HL-60 (cell line): Measurements from ENCODE around the gene CCDC87.

Source experiments
- DNase-seq, 2 experiments: peaks; one replicate each; pipeline ENCODE4 v3.0.0-alpha.2; 2010 to 2020; ENCODE audit warnings: low read depth in 1 of 2, low spot score in 1 of 2
- H3K27ac ChIP-seq: fragments of 250-450 bp; sonication (Bioruptor Pico); replicated peaks from 2 replicates; pipeline ENCODE4 v1.5.1; 2020; ENCODE audit warnings: mild to moderate bottlenecking, moderate library complexity
- H3K27me3 ChIP-seq: fragments of 250-450 bp; sonication (Bioruptor Pico); 2 replicates; pipeline ENCODE4 v1.5.1; 2021; ENCODE audit warnings: mild to moderate bottlenecking, moderate library complexity; ENCODE audit not compliant: insufficient read depth, poor library complexity, severe bottlenecking
- H3K4me3 ChIP-seq: replicated peaks from 2 replicates; pipeline ENCODE4 v1.5.1; 2011; ENCODE audit warnings: mild to moderate bottlenecking, control low read depth, low read length; ENCODE audit not compliant: insufficient read depth
- CTCF ChIP-seq: IDR thresholded peaks from one replicate; pipeline ENCODE4 v1.5.1; 2011; ENCODE audit warnings: low read length, control low read depth, inconsistent platforms; ENCODE audit not compliant: insufficient read depth
- GABPA ChIP-seq: IDR thresholded peaks from 2 replicates; pipeline ENCODE4 v1.6.1; 2012; ENCODE audit warnings: low read depth
- POLR2AphosphoS5 ChIP-seq: IDR thresholded peaks from 2 replicates; pipeline ENCODE4 v1.6.1; 2012; ENCODE audit warnings: low read depth
- REST ChIP-seq: IDR thresholded peaks from 2 replicates; pipeline ENCODE4 v1.6.1; 2012; ENCODE audit warnings: low read depth; ENCODE audit not compliant: insufficient replicate concordance
- SPI1 ChIP-seq: IDR thresholded peaks from 2 replicates; pipeline ENCODE4 v1.6.1; 2012; ENCODE audit warnings: low read depth, mild to moderate bottlenecking, borderline replicate concordance

The CCDC87 gene

GRCh38 chr11:66555416-66555815 lies 37.4 kb downstream of the CCDC87 start:
- DNase-seq = no peak
- Histone ChIP-seq H3K4me3 (no peak overlapping the region), H3K27ac (no peak overlapping the region), H3K27me3 (no peaks in the 10 kb centered on the region)
- no peak for TF ChIP-seq REST
- TF ChIP-seq SPI1 = no peak
- TF ChIP-seq GABPA = no peak
- TF ChIP-seq CTCF = no peak
- TF ChIP-seq POLR2AphosphoS5 = no peak

GRCh38 chr11:66554602-66555001 lies 38.3 kb downstream of the CCDC87 start:
- no peak overlapping the region for H3K27ac ChIP-seq
- no peak overlapping the region for H3K4me3 ChIP-seq
- H3K27me3 ChIP-seq = no peaks in the 10 kb centered on the region
- DNase-seq = no peak
- TF ChIP-seq CTCF (no peak), SPI1 (no peak), GABPA (no peak), POLR2AphosphoS5 (no peak), REST (no peak)

GRCh38 chr11:66550887-66551286 lies 42.0 kb downstream of the CCDC87 start:
- DNase-seq = no peak
- TF ChIP-seq CTCF (no peak), POLR2AphosphoS5 (no peak), GABPA (no peak), SPI1 (no peak), REST (no peak)
- Histone ChIP-seq H3K27ac (no peak overlapping the region), H3K4me3 (no peak overlapping the region), H3K27me3 (peaks cover 2% of the 10 kb centered on the region)
